HG03521 (cell line): Measurements from ENCODE around the gene IMMP2L.

Experiments used
- ATAC-seq: cut with Tn5 transposase; IDR thresholded peaks from one replicate; pipeline ENCODE4 v1.9.1; 2021; ENCODE audit warnings: mild to moderate bottlenecking, moderate library complexity; ENCODE audit not compliant: unreplicated experiment

Gene IMMP2L

DNA sequence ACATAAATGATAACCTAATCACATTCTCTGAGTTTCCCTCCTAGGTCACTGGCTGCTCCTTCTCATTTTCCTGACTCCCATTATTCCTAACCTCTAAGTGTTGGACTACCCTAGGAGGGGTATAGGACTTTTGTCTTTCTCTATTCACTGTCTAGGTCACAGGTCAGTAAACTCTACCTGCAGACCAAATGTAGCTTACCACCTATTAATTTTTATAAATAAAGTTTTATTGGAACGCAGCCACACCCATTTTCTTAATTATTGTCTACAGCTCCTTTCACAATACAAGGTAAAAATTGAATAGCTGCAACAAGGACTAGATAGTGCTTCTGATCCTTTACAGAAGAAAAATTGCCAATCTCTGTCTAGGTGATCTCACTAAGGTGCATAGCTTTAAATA lies 156.7 kb downstream of the IMMP2L start:
- ATAC-seq = no peak

DNA sequence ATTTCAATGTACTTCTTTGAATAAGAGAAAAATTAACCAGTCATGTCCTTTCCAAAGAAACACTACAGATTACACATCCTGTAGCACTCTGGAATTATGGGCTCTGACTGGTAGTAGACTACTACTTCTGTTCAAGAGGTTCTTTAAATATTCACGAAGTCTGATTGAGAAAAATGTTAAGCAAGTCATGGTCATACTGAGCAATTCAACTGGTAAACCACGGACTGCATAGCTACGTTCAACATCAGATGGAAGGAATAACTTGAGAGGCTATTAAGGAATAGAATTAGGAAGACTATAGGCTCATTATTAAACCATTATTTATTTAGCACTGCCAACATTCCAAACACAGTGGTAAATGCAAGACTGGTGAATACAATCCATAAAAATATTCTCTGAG lies 160.8 kb downstream of the IMMP2L start:
- ATAC-seq = no peak

DNA sequence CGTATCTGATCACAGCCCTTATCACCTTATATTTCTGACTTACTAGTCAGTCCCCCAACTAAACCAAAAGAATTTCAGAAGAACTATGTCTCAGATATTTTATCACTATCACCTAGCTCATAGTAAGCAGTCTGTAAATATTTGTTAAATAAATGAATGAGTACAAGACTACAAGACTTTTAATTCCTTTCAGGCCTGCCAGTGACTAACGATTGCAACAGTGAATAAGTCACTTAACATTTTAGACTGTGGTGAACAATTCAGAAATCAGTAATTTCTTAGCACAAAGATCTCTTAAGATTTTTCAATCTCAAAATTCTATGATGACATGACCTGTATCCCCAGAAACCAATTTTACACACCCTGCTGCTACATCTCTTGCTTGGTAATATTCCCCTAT lies 162.2 kb downstream of the IMMP2L start:
- no peak for ATAC-seq

DNA sequence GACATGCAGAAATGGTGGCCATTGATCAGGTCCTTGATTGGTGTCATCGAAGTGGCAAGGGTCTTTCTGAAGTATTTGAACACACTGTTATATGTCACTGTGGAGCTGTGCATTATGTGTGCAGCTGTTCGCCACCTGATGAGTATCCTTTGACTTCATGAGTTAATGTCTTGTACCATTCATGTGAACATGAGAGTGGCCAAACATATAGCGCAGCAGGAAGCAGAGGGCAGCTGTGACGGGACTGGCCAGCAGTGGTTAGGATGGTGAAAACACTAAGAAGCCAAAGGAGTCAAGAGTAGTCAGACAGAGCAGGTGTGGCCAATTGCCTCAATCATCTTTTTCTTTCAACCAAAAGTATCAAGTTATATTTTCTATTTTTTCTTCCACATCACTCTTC lies 167.4 kb downstream of the IMMP2L start:
- no peak for ATAC-seq

DNA sequence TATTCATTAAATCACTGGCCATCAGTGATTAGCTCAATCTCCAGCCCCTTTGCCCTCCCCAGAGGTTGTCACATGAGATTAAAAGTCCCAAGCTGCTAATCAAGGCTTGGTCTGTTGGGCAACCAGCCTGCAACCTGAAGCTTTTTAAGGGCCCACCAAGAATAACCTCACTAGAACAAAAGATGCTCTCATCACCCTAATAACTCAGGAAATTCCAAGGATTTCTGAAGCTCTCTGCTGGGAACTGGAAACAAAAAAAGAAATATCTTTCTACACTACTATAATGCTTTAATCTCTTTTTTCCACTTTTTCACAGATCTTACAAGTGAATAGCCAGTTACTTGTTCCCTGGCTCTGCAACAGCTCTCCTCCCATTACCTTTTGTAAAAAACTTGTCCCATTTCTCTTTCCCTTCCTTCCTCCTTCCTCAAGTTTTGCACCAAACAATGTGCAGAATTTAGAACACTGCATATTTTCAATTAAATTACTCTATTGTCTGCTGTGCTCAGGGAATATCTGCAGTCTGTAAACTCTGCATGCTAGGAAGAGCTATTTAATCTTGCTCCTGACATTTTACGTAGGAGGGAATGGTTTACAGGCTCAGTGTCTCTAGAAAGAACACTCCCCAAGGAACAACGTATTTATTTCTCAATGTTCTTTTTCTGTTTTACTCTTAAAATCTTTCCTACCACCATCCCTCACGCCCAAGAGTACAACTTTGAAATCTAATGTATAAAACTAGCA lies 169.1 kb downstream of the IMMP2L start:
- no peak for ATAC-seq

DNA sequence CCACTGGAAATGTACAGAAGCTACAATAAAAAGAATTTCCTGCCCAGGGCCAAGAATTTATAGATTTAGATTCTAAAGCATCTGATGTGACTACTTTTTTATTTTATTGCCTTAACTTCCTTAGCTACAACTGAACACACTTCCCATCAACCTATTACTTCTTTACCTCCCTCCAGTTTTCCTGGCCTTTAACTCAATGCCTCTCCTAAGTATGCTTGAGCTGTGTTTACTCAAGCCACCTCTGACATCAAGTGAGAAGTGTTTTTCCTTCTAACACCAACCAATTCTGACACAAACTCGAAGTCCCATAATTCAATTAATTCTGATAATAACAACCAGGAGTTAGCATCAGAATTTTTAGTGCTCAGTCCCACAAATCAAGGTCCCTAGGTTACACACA lies 170.0 kb downstream of the IMMP2L start:
- no peak for ATAC-seq

DNA sequence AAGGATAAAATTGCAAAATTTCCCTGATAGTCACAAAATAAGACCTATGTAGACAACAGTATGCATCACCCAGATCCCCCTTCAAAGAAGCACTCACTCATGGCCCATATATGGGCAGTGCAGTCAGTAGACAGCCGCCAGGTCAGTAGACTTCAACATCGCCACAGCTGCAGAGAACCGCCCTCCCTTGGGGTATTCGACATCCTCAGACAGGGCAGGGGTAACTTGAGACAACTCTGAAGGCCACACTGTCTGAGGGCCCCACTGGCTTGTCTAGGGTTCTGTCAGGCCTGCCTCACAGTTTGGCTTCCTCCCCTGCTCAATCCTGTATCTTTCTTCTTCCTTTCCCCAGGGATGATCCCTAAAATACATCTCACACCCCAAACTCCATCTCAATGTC lies 172.3 kb downstream of the IMMP2L start:
- no peak for ATAC-seq

DNA sequence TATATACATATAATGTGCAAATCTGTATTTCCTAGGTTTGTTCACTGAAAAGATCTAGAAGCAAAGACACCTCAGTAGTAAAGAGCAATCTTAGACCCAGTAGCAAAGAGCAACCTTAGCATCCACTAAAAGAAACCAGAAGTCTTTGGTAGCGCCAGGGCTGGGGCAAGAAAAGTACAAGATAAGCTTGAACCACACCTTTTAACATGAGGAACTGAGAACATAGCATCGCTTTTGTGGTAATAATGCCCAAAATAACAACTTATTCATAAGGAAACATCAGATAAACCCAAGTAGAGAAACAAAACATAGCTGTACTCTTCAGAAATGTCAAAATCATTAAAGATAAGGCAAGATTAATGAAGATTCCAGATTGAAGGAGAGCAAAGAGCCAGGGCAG lies 173.4 kb downstream of the IMMP2L start:
- ATAC-seq = peak; percentile 92

DNA sequence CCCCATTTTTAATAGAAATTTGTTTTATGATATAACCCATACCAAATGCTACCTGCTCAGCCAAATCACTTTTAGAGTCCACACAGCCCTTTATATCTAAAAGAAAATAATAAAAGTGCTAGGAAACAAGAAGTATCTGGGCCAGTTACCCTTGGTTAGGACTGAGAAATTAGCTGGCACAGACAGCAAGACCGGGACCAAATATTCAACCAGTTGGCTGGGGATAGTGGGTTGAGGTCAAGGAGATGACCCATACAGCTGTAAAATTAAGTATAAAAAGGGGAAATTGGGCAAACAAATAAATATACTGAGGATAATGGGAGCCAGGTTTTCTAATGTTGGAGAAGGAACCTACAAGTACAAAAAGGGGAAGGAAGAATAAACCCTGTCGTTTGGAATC lies 174.3 kb downstream of the IMMP2L start:
- no peak for ATAC-seq

DNA sequence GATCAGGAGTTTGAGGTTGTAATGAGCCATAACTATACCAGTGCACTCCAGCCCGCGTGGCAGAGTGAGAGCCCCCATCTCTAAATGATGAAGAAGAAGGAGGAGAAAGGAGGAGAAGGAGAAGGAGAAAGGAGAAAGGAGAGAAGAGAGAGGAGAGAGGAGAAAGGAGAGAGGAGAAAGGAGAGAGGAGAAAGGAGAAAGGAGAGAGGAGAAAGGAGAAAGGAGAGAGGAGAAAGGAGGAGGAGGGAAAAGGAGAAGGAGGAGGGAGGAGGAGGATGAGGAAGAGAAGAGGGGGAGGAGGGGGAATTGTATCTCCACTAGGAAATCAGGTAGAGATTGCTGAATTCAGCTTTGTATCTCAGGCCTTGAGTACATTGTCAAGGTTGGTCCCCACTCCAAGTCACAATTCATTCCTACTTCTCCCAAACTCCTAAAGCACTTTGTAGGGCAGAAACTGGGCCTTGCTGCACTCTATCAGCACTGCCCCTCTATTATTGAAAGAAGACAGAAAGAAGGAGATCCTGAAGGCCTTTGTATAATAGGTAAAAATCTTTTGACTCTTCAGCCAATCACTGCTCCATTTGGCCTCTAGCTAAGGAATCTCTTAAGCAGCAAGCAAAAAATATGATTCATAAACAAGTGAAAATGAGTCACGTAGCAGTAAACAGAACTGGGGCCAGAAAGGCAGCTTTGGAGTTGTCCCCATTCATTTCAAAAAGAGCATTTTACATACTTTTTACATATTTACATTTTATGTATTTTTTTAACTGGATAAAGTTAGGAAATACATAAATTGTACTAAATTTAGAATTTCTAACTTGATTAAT lies 178.0 kb downstream of the IMMP2L start:
- no peak for ATAC-seq

DNA sequence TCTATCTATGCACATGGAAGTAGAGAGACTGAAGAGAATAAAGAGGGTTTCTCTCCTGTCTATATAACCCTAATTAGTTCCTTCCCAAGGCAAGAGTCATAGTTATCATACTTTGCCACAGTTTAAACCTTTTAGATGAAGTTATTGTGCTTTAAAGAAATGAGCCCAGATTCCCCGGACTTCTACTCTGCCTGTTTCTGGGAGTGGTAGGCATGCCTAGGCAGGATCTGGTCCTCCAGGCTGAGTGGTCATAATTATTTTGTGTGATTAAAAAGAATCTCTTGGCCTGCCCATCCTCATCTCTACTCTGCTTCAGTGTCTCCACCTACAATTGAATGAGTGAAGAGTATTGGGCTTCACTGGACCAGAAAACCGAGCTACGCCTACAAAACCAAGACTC lies 179.2 kb downstream of the IMMP2L start:
- ATAC-seq = no peak

DNA sequence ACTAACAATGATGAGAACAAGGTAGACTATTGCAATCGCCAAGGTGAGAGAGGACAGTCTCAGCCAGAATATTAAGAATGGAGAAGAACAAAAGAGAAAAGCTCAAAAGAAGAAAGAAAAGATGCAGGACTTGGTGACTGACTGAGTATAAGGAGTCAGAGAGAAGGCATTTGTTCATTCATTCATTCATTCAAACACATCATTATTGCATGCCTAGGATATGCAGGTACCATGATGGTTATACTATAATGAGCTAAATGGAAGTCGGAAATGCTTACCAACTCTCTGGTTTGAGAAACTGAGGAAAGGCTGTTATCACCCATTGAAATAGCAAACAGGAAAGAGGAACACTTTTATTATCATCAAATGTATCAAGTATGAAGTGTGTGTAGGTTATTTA lies 180.7 kb downstream of the IMMP2L start:
- ATAC-seq = no peak

DNA sequence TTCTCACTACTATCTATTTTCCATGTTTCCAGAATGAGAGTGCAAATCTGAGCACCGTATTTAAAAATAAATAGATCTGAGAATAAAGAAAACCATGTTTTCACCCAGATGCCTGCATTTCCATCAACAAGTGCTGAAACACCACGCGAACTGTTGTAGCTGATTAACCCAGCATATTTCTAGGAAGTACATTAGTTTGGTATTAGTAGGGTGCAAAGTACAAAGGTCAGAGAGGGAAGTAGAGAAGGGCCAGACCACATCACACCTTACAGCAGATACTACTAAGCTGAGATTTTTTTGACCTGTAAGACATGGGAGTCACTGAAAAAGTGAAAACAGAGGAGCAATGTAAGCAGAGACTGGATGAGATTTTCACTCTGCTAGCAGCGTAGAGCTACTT lies 181.3 kb downstream of the IMMP2L start:
- ATAC-seq = no peak

DNA sequence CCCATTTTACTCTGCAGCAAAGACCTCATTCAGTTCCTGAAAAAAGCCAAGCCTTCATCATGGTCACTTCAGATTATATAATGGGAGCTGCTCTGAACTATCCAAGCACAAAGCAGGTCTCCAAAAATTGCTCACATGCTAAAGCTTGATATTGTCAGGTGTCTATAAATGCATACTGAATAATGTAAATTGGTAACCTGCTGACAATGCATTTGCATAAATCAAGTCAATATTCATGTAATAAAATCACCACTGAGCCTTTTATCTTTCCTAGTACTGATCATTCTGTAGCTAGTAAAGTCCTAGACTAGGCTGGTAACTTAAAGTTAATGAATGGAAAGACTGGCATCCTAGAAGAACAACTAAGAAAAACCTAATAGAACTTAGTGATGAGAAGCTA lies 188.3 kb downstream of the IMMP2L start:
- no peak for ATAC-seq

DNA sequence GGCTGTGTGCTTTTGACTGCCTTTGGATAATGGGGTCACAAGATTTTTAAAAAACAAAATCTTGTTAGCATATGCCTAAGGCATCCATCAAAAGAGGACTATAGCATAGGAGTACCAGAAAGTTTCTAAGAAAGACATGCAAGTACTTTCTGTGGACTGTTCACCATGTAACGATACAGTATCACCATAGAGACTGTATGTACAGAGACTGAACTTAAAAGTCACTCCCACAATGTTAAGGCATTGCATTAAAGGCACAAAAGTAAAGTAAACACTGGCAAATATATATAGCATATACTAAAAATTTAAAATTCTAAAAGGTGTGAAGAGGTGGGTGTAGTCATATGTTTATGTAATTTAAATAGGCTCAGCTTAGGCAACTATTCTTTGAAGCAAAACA lies 190.9 kb downstream of the IMMP2L start:
- no peak for ATAC-seq

DNA sequence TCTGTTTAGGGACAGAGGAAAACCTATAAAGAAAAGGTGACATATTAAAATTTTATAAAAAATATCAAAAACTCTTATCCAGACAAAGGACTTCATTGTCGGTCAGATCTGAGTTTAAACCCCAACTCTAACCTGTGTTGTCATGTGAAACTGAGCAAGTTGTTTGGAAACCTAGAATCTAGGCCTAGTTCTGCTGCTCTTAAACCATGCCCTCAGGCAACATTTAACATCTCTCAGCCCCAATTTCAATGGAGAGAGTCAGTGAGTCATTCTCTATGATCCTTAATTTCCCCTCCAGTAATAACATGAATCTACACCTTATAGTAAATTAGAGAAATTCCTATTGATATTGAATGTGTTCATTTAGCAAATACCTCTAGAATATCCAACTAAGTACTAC lies 192.3 kb downstream of the IMMP2L start:
- ATAC-seq = no peak

DNA sequence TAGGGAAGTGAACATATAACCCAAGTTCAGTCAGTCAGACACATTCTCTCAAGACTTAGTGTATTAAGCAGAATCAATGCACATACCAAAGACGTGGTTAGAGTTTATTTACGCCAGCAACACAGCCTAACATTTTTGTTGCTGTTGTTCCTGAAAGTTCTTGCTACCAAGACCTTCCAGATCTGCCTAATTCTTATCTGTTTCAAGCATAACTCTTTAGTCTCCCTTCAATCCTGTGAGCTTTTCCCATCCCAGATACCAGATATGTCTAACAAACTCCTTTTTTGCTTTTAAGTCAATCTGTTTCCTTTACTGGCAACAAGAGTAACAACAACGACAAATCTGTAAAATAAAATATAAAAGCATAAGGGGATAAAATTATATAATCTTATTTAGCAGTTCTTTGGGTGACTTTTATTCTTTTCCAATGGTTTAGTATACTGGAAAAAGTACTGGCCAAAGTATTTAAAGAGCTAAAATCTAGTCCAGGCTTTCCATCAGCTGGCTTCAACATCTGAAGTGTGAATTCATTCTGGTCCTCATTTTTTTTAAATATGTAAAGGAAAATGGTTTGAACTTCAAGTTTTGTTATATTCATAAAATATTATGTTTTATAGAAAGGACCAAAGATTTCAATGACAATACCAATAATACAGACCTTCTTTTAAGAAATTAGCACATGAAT lies 193.8 kb downstream of the IMMP2L start:
- ATAC-seq = no peak

DNA sequence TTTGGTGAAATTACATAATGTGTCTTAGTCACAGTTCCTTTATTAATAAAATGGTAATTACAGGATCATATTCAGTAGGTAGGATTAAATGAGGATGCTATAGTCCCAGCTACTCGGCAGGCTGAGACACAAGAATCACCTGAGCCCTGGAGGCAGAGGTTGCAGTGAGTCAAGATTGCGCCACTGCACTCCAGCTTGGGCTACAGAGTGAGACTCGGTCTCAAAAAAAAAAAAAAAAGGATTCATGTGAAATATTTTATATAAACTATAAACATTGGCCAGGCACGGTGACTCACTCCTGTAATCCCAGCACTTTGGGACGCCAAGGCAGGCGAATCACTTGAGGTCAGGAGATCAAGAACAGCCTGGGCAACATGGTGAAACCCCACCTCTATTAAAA lies 197.9 kb downstream of the IMMP2L start:
- ATAC-seq = no peak

DNA sequence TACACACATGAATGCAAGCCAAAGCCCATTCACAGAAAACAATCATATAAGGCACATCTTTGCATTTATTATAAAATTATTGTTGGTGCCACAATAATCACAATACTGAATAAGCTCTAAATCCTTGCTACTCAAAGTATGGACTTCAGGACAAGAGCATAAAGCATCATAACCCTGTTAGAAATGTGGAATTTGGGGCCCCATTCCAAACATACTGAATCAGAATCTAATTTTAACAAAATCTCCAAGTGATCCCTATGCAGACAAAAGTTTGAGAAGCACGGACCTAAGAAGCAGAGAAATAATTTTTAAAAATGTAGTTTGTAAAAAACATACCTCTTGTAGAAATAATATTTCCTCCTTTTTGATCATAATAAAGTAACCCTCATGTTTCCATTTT lies 199.2 kb downstream of the IMMP2L start:
- no peak for ATAC-seq

DNA sequence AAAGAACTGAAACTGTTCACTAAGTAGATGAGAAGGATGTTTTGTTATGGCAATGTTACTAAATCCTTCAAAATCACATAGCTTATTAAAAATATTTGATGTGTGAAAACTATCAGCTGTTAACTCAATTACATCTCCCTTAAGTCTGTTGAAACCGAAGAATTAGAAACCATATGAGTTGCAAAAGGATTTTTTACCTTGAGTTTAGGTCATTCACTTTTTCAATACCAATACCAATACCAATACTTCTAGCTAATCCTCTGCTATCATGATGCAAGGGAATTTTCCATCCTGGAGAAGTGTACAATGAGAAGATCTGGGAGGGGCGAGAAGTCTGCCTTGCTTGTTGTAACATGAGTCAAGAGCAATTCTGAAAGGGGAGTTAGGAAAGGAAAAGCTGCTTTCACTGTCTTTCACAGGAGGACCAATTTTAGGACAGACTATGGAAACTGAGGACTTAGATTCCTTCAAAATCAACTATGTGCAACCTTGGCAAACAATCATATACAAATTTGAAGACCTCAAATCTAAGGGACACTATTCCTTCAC lies 199.7 kb downstream of the IMMP2L start:
- no peak for ATAC-seq

DNA sequence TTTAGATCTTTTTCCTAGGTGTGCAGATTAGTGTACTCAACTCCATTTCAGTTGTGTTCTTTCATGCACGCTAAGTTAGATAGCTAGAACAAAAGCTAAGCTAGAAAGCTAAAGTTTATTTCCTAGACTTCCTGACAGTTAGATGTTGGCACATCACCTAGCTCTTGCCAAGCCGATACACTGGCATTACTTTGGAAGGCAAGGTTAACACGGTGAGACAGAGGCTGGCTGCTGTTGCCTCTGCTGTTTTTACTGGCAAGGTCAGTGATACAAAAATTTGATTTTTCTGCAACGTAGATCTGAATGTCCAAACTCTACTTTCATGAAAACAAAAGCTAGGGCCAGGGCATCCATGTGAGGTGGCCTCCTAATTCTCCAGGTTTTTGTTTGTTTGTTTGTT lies 203.4 kb downstream of the IMMP2L start:
- ATAC-seq = no peak

DNA sequence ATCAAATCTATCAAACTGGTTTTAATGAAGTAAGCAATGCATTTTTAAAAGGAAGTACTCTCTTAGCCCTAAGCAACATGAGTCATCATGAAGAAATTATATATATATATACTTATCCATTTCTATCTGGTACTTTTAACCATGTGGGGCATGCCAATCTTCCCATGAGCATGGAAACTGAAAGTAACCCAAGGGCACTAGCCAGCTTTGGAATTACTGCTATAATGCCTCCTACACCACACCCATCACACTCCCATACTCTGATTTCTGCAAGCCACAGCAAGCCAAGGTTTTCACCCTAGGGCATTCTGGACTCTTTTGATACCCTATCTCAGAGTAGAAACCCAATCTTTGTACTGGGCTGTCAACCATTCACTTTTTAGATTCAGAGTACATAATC lies 204.6 kb downstream of the IMMP2L start:
- ATAC-seq = no peak
